Omental fat pad (tissue), 4 donors: ENCODE measurements around the gene RAB15. TPM values are rescaled to one million over a fixed set of nuclear protein-coding genes. Genes with fewer than 3 reads are reported as not detected.

Experiments
- ATAC-seq: fragments of 150-250 bp; one replicate; pipeline ENCODE4 v1.9.1; 2016; ENCODE audit warnings: mild to moderate bottlenecking, moderate library complexity; ENCODE audit not compliant: low FRiP score
- DNase-seq: peaks from one replicate; pipeline ENCODE4 v3.0.0-alpha.2; 2019; ENCODE audit warnings: low spot score
- CTCF ChIP-seq, 3 donors: fragments of 450-650 bp; IDR thresholded peaks; one replicate each; pipeline ENCODE4 v1.5.1; 2016 to 2017; ENCODE audit warnings: antibody characterized with exemption in 3 of 3, mild to moderate bottlenecking in 3 of 3, moderate library complexity in 2 of 3
- total RNA-seq, 4 donors: library from RNA; depleted of rRNA; stranded (reverse); fragments of >200 nt; gene quantifications; one replicate each; pipeline ENCODE4 v1.1.0, GENCODE V29; 2016

The RAB15 gene
- total RNA-seq, 4 donors from 2014 or later, result 1.6 to 3.8 (median 2.4) TPM

GRCh38 chr14:64946310-64947045, 25.7 kb downstream of the RAB15 start:
- TF ChIP-seq CTCF (IDR thresholded peaks at IDR 0.05), result no peak
- no peak for ATAC-seq
- DNase-seq, result no peak

- no peak for DNase-seq
- no peak for TF ChIP-seq CTCF (IDR thresholded peaks at IDR 0.05)
Observed at GRCh38 chr14:64945431-64946178, 26.5 kb downstream of the RAB15 start.

GRCh38 chr14:64944861-64945260, 27.3 kb downstream of the RAB15 start:
- no peak for TF ChIP-seq CTCF (IDR thresholded peaks at IDR 0.05)
- DNase-seq, result no peak
- no peak for ATAC-seq

More at GRCh38 chr14:64945431-64946178, 26.5 kb downstream of the RAB15 start:
- no peak for ATAC-seq

GRCh38 chr14:64944041-64944440, 28.1 kb downstream of the RAB15 start:
- TF ChIP-seq CTCF (IDR thresholded peaks at IDR 0.05), result no peak
- ATAC-seq (no peak), DNase-seq (no peak)

GRCh38 chr14:64943556-64943955, 28.6 kb downstream of the RAB15 start:
- DNase-seq, result no peak
- no peak for TF ChIP-seq CTCF (IDR thresholded peaks at IDR 0.05)
- ATAC-seq, result no peak

- TF ChIP-seq CTCF (IDR thresholded peaks at IDR 0.05), result no peak
- no peak for ATAC-seq
Observed at GRCh38 chr14:64942531-64943111, 29.5 kb downstream of the RAB15 start, which contains the start of gene GPX2. Gene GPX2, minus strand, starts transcription at chr14:64942745. Its CDS starts 19 bp downstream, at chr14:64942726.

More at GRCh38 chr14:64942531-64943111, 29.5 kb downstream of the RAB15 start, which contains the start of gene GPX2:
- no peak for DNase-seq
